Measurements from ENCODE around the gene TCL1A. TPM values are rescaled to one million over a fixed set of nuclear protein-coding genes. Genes with fewer than 3 reads are reported as not detected.
"Not testable (repeated sequence)": the region's sequence is repeated elsewhere in the genome, so short reads cannot be mapped to it uniquely, and the experiment has no call there.

Gene TCL1A, protein sequence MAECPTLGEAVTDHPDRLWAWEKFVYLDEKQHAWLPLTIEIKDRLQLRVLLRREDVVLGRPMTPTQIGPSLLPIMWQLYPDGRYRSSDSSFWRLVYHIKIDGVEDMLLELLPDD
- total RNA-seq: 1 to 10 TPM in 1 of 8 experiments, not detected in 7; 1.1 TPM

DNA sequence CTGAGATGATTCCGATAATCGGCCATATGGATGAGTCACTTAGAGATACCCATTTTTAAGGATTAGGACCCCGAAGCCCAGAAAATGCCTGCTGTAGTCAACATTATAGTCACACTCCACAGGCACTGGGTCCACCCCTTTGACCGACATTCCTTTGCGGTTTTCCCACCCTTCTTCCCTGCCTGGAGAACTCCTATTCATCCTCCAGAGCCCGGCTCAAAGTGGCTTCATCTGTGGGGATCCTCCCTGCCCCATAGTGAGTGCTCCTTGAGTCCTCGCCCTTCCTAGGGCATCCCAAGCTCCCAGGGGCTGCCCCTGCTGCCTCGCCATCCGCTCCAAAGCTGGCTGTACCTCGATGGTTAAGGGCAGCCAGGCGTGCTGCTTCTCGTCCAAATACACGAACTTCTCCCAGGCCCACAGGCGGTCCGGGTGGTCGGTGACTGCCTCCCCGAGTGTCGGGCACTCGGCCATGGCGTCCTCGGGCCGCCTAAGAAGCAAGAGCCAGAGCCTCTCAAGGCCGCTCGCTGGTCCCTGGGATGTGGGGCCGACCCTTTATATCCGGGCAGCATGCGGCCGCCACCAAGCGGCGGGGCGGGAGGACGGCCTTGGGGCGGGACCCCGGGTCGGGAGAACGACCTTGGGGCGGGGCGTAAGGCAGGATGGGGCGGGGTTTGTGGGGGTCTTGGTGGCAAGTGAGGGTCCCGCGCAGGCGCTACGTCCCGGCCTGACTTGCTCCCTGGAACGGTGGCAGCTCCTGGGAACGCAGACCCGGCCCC is at the start of gene TCL1A:
Gene TCL1A (minus strand): TSS at position 530 of the 776 bp plus-strand sequence. CDS start 59 bp downstream, at position 471.
- ATAC-seq (replicated peaks in 6 of 8): no peak
- WGBS, 10 experiments: 50 to 100% (median 90%) methylated on average over 1 to 5 of the region's 47 CpGs; no CpG with 5 or more reads in 1 of the 10 experiments
- no peak within 1 kb of the TSS for H3K4me3 ChIP-seq
- in situ Hi-C loops (cut with MboI; ENCODE audit: low pct_unique_long_range_greater_than_20kb in 2 of 9, low sequenced_read_pairs in 9 of 9, unreplicated experiment in 9 of 9): no loop called here
- H3K27ac ChIP-seq: no peak within 1 kb of the TSS
- no peaks in the 10 kb centered on the region for H3K4me1 ChIP-seq (replicated peaks in 1 of 2)

- not testable (repeated sequence) for H3K4me3 ChIP-seq; H3K27ac ChIP-seq; ATAC-seq (replicated peaks in 6 of 8); H3K4me1 ChIP-seq (replicated peaks in 1 of 2)
- in situ Hi-C loops (cut with MboI; ENCODE audit: low pct_unique_long_range_greater_than_20kb in 2 of 9, low sequenced_read_pairs in 9 of 9, unreplicated experiment in 9 of 9): loop anchor here in 1 of 9 experiments (25.0 kb wide), 1 partner anchor 201 kb away; no protein-coding TSS in a partner anchor
- 0 to 100% (median 43%) methylated on average over 1 to 4 of the region's 4 CpGs; no CpG with 5 or more reads in 1 of the 10 experiments for WGBS, 10 experiments
Observed at GRCh38 chr14:95763032-95763431, 49.1 kb upstream of the TCL1A start.

GRCh38 chr14:95761436-95761835 is 47.5 kb upstream of the TCL1A start:
- in situ Hi-C loops (cut with MboI; ENCODE audit: low pct_unique_long_range_greater_than_20kb in 2 of 9, low sequenced_read_pairs in 9 of 9, unreplicated experiment in 9 of 9): loop anchor here in 1 of 9 experiments (25.0 kb wide), 1 partner anchor 199 kb away; no protein-coding TSS in a partner anchor

GRCh38 chr14:95760596-95760995 is 46.7 kb upstream of the TCL1A start:
- no peak overlapping the region for H3K27ac ChIP-seq
- ATAC-seq (replicated peaks in 6 of 8): no peak
- in situ Hi-C loops (cut with MboI; ENCODE audit: low pct_unique_long_range_greater_than_20kb in 2 of 9, low sequenced_read_pairs in 9 of 9, unreplicated experiment in 9 of 9): loop anchor here in 1 of 9 experiments (25.0 kb wide), 1 partner anchor 198 kb away; no protein-coding TSS in a partner anchor
- WGBS, 10 experiments: 0 to 100% (median 49%) methylated on average over 1 to 3 of the region's 3 CpGs; no CpG with 5 or more reads in 2 of the 10 experiments
- peaks cover 3 to 7% of the 10 kb centered on the region in 2 donors for H3K4me1 ChIP-seq (replicated peaks in 1 of 2)
- H3K4me3 ChIP-seq: no peak overlapping the region

More at GRCh38 chr14:95761436-95761835, 47.5 kb upstream of the TCL1A start:
- no peak overlapping the region for H3K27ac ChIP-seq
- H3K4me3 ChIP-seq: no peak overlapping the region
- peaks cover 3 to 7% of the 10 kb centered on the region in 2 donors for H3K4me1 ChIP-seq (replicated peaks in 1 of 2)
- WGBS, 10 experiments: 20 to 74% (median 54%) methylated on average over 1 to 5 of the region's 6 CpGs; no CpG with 5 or more reads in 4 of the 10 experiments
- ATAC-seq (replicated peaks in 6 of 8): no peak

GRCh38 chr14:95759941-95760340 is 46.0 kb upstream of the TCL1A start:
- H3K4me3 ChIP-seq: no peak overlapping the region
- peak in 3 of 8 experiments; percentile 11 to 71 (median 53) for ATAC-seq (replicated peaks in 6 of 8)
- in situ Hi-C loops (cut with MboI; ENCODE audit: low pct_unique_long_range_greater_than_20kb in 2 of 9, low sequenced_read_pairs in 9 of 9, unreplicated experiment in 9 of 9): loop anchor here in 1 of 9 experiments (25.0 kb wide), 1 partner anchor 198 kb away; no protein-coding TSS in a partner anchor
- peaks cover 1 to 3% of the 10 kb centered on the region in 2 donors for H3K4me1 ChIP-seq (replicated peaks in 1 of 2)
- H3K27ac ChIP-seq: no peak overlapping the region

DNA sequence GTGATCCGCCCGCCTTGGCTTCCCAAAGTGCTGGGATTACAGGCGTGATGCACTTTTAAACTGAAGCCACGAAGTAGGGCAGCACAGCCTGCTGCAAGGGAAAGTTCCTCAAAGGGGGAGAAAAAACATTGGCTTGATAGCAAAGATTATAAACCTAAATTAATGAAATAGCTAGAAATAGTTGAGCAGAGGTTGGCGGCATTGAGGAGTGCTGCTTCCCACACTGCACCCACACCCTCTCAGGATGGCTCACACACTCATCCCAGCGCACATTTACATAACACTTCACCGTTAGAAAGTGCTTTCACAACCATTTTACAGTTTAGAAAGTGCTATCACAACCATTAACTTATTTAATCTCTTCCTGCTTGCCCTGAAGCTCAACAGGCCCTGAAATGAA is 44.4 kb upstream of the TCL1A start:
- ATAC-seq (replicated peaks in 6 of 8): peak in 1 of 8 experiments; percentile 44
- Histone ChIP-seq H3K4me3 (no peak overlapping the region), H3K4me1 (replicated peaks in 1 of 2) (no peaks in the 10 kb centered on the region), H3K27ac (no peak overlapping the region)
- WGBS, 10 experiments: 0 to 74% (median 44%) methylated on average over 2 to 7 of the region's 7 CpGs; no CpG with 5 or more reads in 4 of the 10 experiments
- in situ Hi-C loops (cut with MboI; ENCODE audit: low pct_unique_long_range_greater_than_20kb in 2 of 9, low sequenced_read_pairs in 9 of 9, unreplicated experiment in 9 of 9): loop anchor here in 1 of 9 experiments (25.0 kb wide), 1 partner anchor 196 kb away; no protein-coding TSS in a partner anchor

DNA sequence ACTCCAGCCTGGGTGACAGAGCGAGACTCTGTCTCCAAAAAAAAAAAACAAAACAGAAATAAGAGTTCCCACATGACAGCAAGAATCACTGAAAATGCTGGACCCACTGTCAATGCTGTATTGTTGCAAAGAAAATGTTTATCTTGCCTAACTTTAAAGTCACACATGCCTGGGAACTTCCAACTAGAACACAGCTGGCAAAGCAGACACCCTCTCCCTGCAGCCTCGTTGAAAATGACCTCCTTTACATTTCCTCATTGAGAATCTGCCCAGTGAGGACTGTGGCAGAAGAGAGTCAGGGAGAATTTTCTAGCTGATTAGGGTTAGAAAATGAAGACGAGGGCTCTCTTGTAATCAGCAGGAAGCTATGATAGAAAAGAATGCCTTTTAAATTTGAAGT is 42.8 kb upstream of the TCL1A start:
- WGBS, 10 experiments: 0 to 80% (median 17%) methylated on average over 1 to 3 of the region's 3 CpGs; no CpG with 5 or more reads in 1 of the 10 experiments
- in situ Hi-C loops (cut with MboI; ENCODE audit: low pct_unique_long_range_greater_than_20kb in 2 of 9, low sequenced_read_pairs in 9 of 9, unreplicated experiment in 9 of 9): loop anchor here in 1 of 9 experiments (25.0 kb wide), 1 partner anchor 194 kb away; no protein-coding TSS in a partner anchor
- Histone ChIP-seq H3K27ac (no peak overlapping the region), H3K4me1 (replicated peaks in 1 of 2) (no peaks in the 10 kb centered on the region), H3K4me3 (no peak overlapping the region)
- no peak for ATAC-seq (replicated peaks in 6 of 8)

DNA sequence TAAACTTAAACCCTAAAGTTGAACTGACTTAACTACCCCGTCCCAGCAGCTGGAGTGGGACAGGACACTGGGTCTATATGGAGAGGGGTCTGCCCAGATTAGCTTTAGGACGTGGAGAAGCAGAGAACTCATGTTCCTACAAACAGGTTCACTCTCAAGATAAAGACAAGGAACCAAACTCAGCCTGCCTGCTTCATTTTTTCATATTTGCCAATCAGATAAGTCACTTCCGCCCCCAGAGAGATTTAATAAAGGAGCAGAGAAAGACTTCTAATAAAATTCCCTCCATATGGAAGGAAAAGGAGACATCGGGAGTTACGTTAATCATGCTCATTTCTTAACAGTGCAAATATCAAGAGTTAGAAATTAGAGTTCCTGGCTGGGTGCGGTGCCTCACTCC is 42.2 kb upstream of the TCL1A start:
- 20 to 100% (median 67%) methylated on average over 1 to 5 of the region's 6 CpGs for WGBS, 10 experiments
- Histone ChIP-seq H3K27ac (no peak overlapping the region), H3K4me1 (replicated peaks in 1 of 2) (no peaks in the 10 kb centered on the region), H3K4me3 (no peak overlapping the region)
- in situ Hi-C loops (cut with MboI; ENCODE audit: low pct_unique_long_range_greater_than_20kb in 2 of 9, low sequenced_read_pairs in 9 of 9, unreplicated experiment in 9 of 9): loop anchor here in 1 of 9 experiments (25.0 kb wide), 1 partner anchor 194 kb away; no protein-coding TSS in a partner anchor
- ATAC-seq (replicated peaks in 6 of 8): no peak

DNA sequence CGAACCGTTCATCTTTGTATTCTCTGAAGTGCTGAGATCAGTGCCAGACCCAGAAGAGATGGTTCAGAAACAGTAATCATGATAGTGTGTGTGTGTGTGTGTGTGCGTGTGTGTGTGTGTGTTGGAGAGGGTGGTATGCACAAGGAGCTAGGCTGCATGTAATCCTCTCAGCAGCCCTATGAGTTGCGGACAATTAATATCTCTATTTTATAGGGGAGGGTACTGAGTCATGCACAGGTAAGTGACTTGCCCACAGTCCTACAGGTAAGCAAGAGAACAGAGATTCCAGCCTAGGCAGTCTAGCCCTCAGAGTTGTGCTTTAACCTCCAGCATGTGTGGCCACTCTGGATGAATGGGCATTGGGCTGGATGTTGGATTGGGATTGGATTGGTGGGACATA is 27.9 kb upstream of the TCL1A start:
- in situ Hi-C loops (cut with MboI; ENCODE audit: low pct_unique_long_range_greater_than_20kb in 2 of 9, low sequenced_read_pairs in 9 of 9, unreplicated experiment in 9 of 9): no loop called here
- no peak for ATAC-seq (replicated peaks in 6 of 8)
- WGBS, 10 experiments: 63 to 94% (median 80%) methylated on average over 1 to 3 of the region's 4 CpGs; no CpG with 5 or more reads in 6 of the 10 experiments

GRCh38 chr14:95741038-95741490 is 27.1 kb upstream of the TCL1A start:
- Histone ChIP-seq H3K4me3 (no peak overlapping the region), H3K27ac (no peak overlapping the region), H3K4me1 (replicated peaks in 1 of 2) (no peaks in the 10 kb centered on the region)
- WGBS, 10 experiments: 0 to 70% (median 47%) methylated on average over 1 to 3 of the region's 5 CpGs; no CpG with 5 or more reads in 3 of the 10 experiments
- in situ Hi-C loops (cut with MboI; ENCODE audit: low pct_unique_long_range_greater_than_20kb in 2 of 9, low sequenced_read_pairs in 9 of 9, unreplicated experiment in 9 of 9): no loop called here
- peak in 3 of 8 experiments; percentile 100 for ATAC-seq (replicated peaks in 6 of 8)

More for the DNA sequence above, 27.9 kb upstream of the TCL1A start:
- no peak overlapping the region for H3K27ac ChIP-seq
- H3K4me1 ChIP-seq (replicated peaks in 1 of 2): no peaks in the 10 kb centered on the region
- H3K4me3 ChIP-seq: no peak overlapping the region

DNA sequence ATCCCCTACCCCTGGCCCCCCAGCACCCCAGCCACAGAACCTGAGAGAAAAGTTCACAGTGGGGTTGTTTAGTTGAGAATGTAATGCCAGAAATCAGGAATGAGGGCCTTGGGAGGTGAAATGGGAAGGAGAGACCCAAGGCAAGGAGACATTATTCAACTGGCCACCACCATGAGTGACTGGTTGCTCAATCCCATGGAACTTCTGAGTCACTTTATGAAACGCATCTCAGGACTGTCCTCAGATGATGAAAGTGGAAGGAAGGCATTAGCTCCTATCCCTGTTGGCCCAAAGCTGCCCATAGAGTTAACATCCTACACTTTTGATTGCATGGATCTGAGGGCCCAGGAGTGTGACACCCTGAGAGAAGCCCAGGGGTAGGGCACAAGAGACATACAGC is 25.4 kb upstream of the TCL1A start:
- no peak overlapping the region for H3K4me3 ChIP-seq
- no peaks in the 10 kb centered on the region for H3K4me1 ChIP-seq (replicated peaks in 1 of 2)
- H3K27ac ChIP-seq: no peak overlapping the region
- no peak for ATAC-seq (replicated peaks in 6 of 8)
- in situ Hi-C loops (cut with MboI; ENCODE audit: low pct_unique_long_range_greater_than_20kb in 2 of 9, low sequenced_read_pairs in 9 of 9, unreplicated experiment in 9 of 9): no loop called here
- 17% methylated on average over 1 of the region's 1 CpG; no CpG with 5 or more reads in 9 of the 10 experiments for WGBS, 10 experiments

GRCh38 chr14:95733212-95733611 is 19.3 kb upstream of the TCL1A start:
- no peak overlapping the region for H3K27ac ChIP-seq
- in situ Hi-C loops (cut with MboI; ENCODE audit: low pct_unique_long_range_greater_than_20kb in 2 of 9, low sequenced_read_pairs in 9 of 9, unreplicated experiment in 9 of 9): no loop called here
- no peak for ATAC-seq (replicated peaks in 6 of 8)
- no peak overlapping the region for H3K4me3 ChIP-seq
- WGBS, 10 experiments: 83 to 100% (median 100%) methylated on average over 1 of the region's 1 CpG; no CpG with 5 or more reads in 5 of the 10 experiments
- peaks cover 0 to 3% of the 10 kb centered on the region in 2 donors for H3K4me1 ChIP-seq (replicated peaks in 1 of 2)

- ATAC-seq (replicated peaks in 6 of 8): no peak
- 38 to 95% (median 71%) methylated on average over 1 to 5 of the region's 5 CpGs for WGBS, 10 experiments
- Histone ChIP-seq H3K4me1 (replicated peaks in 1 of 2) (peaks cover 0 to 5% of the 10 kb centered on the region in 2 donors), H3K4me3 (no peak overlapping the region), H3K27ac (no peak overlapping the region)
- in situ Hi-C loops (cut with MboI; ENCODE audit: low pct_unique_long_range_greater_than_20kb in 2 of 9, low sequenced_read_pairs in 9 of 9, unreplicated experiment in 9 of 9): no loop called here
Observed at GRCh38 chr14:95730126-95730525, 16.2 kb upstream of the TCL1A start.

Data from motor neuron (in vitro differentiated cells).